ENCODE data around the gene OTX2.

DNA sequence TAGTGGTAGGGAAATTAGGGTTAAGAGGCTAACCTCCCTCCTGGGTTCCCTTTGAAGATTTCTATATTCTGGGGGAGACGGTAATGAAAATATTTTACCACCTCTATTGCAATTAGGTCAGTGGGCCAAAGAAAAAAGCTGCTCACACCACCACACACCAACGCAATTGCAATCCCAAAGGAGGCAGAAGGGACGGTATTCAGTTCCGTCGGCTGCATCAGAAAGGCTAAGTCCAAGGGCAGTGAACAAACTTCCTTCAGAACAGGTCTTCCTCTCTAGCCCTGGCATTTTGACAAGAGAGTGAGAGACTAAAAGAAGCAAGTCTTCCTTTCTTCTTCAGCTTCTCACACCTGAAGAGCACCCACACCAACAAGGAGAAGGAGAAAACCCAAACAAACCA, 51.2 kb downstream of the OTX2 start:
- TF ChIP-seq, protein P1, sequence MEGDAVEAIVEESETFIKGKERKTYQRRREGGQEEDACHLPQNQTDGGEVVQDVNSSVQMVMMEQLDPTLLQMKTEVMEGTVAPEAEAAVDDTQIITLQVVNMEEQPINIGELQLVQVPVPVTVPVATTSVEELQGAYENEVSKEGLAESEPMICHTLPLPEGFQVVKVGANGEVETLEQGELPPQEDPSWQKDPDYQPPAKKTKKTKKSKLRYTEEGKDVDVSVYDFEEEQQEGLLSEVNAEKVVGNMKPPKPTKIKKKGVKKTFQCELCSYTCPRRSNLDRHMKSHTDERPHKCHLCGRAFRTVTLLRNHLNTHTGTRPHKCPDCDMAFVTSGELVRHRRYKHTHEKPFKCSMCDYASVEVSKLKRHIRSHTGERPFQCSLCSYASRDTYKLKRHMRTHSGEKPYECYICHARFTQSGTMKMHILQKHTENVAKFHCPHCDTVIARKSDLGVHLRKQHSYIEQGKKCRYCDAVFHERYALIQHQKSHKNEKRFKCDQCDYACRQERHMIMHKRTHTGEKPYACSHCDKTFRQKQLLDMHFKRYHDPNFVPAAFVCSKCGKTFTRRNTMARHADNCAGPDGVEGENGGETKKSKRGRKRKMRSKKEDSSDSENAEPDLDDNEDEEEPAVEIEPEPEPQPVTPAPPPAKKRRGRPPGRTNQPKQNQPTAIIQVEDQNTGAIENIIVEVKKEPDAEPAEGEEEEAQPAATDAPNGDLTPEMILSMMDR (IDR thresholded peaks at IDR 0.05) = no peak
- no peak for TF ChIP-seq POLR2AphosphoS5 (IDR thresholded peaks at IDR 0.05; ENCODE audit: insufficient read depth in 1 of 2, low read depth in 1 of 2)
- TF ChIP-seq POLR2A (IDR thresholded peaks at IDR 0.05) = no peak
